Effector memory CD8-positive, alpha-beta T cell (primary cell): ENCODE data around the gene DDX39B.
"Not testable (repeated sequence)": the region's sequence is repeated elsewhere in the genome, so short reads cannot be mapped to it uniquely, and the experiment has no call there.

ENCODE experiments used
- ATAC-seq: fragments of 150-1000 bp; cut with Tn5 transposase; replicated peaks from 2 replicates; pipeline ENCODE4 v1.10.0; 2021; ENCODE audit warnings: mild to moderate bottlenecking, moderate library complexity
- DNase-seq, 3 experiments: peaks; one replicate each; pipeline ENCODE4 v3.0.0; 2021
- H3K27ac Mint-ChIP-seq, 2 donors: one replicate each; pipeline ENCODE4 v1.8.0; 2022; ENCODE audit warnings: mild to moderate bottlenecking in 2 of 2, mixed read lengths in 2 of 2, moderate library complexity in 2 of 2
- H3K27me3 Mint-ChIP-seq, 2 donors: one replicate each; pipeline ENCODE4 v1.8.0; 2022; ENCODE audit warnings: mixed read lengths in 2 of 2
- H3K36me3 Mint-ChIP-seq: one replicate; pipeline ENCODE4 v1.8.0; 2022; ENCODE audit warnings: mild to moderate bottlenecking, moderate library complexity, mixed read lengths; ENCODE audit not compliant: insufficient read depth
- H3K4me1 Mint-ChIP-seq, 2 donors: one replicate each; pipeline ENCODE4 v1.8.0; 2022; ENCODE audit warnings: low read depth in 2 of 2, mixed read lengths in 2 of 2
- H3K4me3 Mint-ChIP-seq, 2 donors: one replicate each; pipeline ENCODE4 v1.8.0; 2022; ENCODE audit warnings: mild to moderate bottlenecking in 2 of 2, mixed read lengths in 2 of 2, moderate library complexity in 2 of 2
- H3K9me3 Mint-ChIP-seq, 2 donors: one replicate each; pipeline ENCODE4 v1.8.0; 2022; ENCODE audit warnings: mixed read lengths in 2 of 2
- total RNA-seq, 9 experiments: gene quantifications; one replicate each; lab custom pipeline; 2026; lab: John Stamatoyannopoulos, UW

The DDX39B gene
- 93.4 to 268 (median 143) reads per million in 9 experiments for total RNA-seq

DNA sequence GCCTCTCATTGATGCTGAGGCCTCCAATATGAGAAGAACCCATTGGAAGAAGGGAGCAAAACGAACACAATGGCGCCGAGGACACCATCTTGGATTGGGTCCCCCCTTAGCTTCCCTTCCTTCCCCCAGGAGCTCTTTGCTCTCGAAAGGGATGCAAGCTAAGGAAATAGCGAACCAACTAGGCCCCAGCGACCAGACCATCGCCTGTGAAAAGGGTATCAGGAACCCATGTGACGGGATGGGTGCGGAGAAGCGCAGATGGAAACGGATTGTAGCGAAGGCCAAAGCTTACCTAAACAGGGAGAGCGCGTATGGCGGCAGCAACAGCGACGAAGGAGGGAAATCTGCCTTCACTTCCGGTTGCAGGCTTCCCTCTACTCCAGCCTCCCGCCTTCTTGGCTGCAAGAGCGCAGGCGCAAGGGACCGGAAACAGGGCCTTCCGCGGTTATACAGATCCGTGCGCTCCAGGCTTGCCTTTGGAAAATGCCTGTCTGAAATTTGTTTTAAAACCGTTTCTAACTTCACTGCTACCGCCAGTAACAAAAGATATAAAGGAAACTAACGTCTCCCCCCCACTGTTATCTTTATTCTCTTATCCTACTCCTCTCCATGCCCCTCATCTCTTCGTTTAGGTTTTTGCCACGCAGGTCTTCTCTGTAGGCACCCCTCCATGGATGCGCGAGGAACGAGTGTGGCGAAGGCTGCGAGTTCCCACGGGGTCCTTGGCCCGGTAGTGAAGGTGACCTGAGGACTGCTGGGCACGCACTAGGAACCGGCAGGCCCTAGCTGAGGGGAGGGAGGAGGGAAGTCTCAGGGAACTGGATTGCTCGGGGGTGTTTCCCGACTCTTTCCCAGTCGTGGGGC is at the start of gene DDX39B:
Gene DDX39B, minus strand, starts transcription at position 346 of the 864 bp plus-strand sequence. CDS start 1,471 bp downstream, outside the sequence.
- peaks cover 39 to 41% of the 10 kb centered on the region in 2 donors for H3K4me1 Mint-ChIP-seq
- peak; percentile 86 to 90 (median 88) for DNase-seq
- no peaks in the 10 kb centered on the region for H3K27me3 Mint-ChIP-seq
- peak within 1 kb of the TSS; percentile 99 for H3K27ac Mint-ChIP-seq
- H3K36me3 Mint-ChIP-seq, result peaks cover 59% of the 10 kb centered on the region
- H3K9me3 Mint-ChIP-seq, result no peaks in the 10 kb centered on the region
- ATAC-seq, result peak; percentile 73
- H3K4me3 Mint-ChIP-seq, result peak within 1 kb of the TSS; percentile 94 to 98

DNA sequence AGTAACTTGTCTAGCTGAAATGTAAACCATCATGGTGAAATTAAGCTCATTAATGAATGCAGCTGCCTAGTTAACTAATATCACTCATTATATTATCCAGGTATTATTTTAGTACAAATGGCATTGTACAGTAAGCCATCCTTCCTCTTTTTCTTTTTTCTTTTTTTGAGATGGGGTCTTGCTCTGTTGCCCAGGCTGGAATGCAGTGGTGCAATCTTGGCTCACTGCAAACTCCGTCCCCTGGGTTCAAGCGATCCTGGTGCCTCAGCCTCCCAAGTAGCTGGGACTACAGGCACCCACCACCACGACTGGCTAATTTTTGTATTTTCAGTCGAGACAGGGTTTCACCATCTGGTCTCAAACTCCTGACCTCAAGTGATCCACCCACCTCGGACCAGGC is 48.9 kb upstream of the DDX39B start:
- H3K27me3 Mint-ChIP-seq, result not testable (repeated sequence)

DNA sequence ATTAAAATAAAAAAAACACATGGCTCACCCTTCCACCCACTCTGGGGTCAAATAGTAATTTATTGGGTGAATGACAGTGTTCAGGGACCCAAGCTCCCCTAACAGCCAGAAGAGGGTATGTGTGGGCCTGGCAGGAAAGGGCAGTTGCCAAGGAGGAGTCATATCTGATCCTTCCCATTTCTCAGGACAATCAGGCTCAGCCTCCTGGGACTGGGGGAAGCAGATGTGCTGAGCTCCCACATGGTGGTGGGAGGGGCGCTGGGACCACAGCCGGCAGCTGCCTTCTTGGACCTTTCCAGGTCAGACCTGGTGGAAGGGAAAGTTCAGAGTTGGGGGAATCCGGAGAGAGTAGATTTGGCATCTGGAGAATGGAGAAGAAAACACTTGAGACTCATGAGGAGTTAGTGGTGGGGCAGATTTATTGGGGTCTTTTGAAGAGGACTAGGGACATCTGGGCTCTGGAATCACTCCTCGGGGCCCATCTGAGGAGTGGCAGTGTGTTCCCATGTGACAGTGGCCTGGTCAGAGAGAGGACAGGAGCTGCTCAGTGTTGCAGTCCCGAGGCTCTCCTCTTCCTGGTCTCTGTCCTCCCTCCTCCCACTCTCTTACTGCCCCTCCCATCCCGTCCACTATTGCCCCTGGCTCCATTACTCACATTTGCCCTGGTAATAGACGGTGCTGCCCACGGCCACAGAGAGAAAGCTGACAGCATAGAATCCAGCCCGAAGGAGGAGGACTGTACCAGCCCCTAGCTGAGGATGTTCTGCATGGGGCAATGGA is 47.3 kb upstream of the DDX39B start:
- DNase-seq (no peak), ATAC-seq (no peak)
- Mint-ChIP-seq H3K4me3 (peak overlapping the region; percentile 42 to 77), H3K27me3 (no peaks in the 10 kb centered on the region), H3K27ac (peak overlapping the region; percentile 83 to 95), H3K4me1 (peaks cover 57 to 66% of the 10 kb centered on the region in 2 donors), H3K36me3 (peaks cover 40% of the 10 kb centered on the region), H3K9me3 (no peaks in the 10 kb centered on the region)

More for the DNA sequence above, 48.9 kb upstream of the DDX39B start:
- not testable (repeated sequence) for H3K9me3 Mint-ChIP-seq, ATAC-seq, DNase-seq
- peaks cover 49 to 65% of the 10 kb centered on the region in 2 donors for H3K4me1 Mint-ChIP-seq
- peak overlapping the region in 1 of 2 donors; percentile 77 for H3K4me3 Mint-ChIP-seq
- H3K36me3 Mint-ChIP-seq, result peaks cover 36% of the 10 kb centered on the region
- H3K27ac Mint-ChIP-seq, result peak overlapping the region in 1 of 2 donors; percentile 71

DNA sequence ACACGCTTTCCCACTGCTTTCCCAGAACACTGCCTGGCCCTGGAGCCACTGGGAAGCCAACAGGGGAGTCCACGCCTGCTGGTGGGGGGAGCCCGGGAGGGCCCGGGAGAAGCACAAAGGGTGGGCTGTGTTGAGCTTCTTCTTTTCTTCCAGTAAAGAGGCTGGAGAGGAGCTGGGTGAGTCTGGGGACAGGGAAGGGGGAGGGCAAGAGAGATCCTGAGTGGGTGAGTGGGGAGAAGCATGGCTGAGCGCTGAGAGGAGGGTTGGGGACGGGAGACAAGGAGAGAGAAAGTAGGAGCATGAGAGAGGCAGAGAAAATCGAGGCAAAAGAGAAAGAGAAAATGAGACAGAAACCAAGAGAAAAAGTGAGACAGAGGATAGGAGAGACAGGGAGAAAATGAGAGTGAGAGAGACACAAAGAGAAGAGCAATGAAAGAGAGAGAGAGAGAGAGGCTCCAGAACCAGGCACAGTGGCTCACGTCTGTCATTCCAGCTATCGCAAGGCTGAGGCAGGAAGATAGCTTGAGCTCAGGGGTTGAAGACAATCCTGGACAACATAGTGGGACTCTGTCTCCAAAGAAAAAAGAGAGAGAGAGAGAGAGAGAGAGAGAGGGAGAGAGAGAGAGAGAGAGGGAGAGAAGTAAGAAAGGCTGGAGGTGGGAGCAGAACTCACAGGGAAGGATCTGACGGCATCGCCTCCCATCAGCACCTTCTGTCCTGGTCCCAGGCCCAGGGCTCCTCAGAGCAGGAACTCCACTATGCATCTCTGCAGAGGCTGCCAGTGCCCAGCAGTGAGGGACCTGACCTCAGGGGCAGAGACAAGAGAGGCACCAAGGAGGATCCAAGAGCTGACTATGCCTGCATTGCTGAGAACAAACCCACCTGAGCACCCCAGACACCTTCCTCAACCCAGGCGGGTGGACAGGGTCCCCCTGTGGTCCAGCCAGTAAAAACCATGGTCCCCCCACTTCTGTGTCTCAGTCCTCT is 46.3 kb upstream of the DDX39B start:
- H3K27me3 Mint-ChIP-seq, result no peaks in the 10 kb centered on the region
- H3K9me3 Mint-ChIP-seq, result no peaks in the 10 kb centered on the region
- peak overlapping the region; percentile 88 to 95 for H3K27ac Mint-ChIP-seq
- DNase-seq, result no peak
- peaks cover 32% of the 10 kb centered on the region for H3K36me3 Mint-ChIP-seq
- no peak for ATAC-seq
- H3K4me3 Mint-ChIP-seq, result peak overlapping the region; percentile 72 to 77
- H3K4me1 Mint-ChIP-seq, result peaks cover 54 to 60% of the 10 kb centered on the region in 2 donors

DNA sequence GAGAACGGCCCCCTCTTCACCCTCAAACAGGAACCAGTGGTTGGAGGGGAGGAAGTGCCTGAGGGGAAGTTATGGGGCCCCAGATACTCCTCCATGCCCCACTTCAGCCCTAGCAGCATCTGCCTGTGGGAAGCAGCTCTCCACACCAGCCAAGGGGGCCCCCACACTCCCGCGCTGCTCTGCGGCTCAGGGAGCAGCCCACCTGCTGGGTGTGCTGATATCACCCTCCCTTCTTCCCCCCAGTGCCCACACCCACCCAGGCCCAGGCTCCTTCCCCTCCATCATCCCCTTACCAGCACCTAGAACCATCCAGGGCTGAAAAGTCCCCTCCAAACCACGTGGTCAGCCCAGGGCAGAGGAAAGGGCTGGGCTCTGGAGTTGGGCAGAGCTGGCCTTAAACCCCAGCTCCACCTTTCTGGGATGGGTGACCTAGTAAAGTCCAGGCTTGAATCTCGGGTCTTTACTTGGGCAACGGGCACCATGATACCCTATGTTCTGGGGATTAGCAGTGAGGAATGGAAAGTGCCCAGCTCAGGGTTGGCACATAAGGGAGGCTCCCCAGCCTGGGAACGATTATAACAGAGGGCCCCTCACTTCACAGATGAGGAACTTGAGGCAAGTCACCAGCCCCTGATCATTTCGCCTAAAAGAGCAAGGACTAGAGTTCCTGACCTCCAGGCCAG is 44.9 kb upstream of the DDX39B start:
- no peaks in the 10 kb centered on the region for H3K27me3 Mint-ChIP-seq
- peak; percentile 76 for ATAC-seq
- DNase-seq, result peak in 1 of 3 experiments; percentile 44

DNA sequence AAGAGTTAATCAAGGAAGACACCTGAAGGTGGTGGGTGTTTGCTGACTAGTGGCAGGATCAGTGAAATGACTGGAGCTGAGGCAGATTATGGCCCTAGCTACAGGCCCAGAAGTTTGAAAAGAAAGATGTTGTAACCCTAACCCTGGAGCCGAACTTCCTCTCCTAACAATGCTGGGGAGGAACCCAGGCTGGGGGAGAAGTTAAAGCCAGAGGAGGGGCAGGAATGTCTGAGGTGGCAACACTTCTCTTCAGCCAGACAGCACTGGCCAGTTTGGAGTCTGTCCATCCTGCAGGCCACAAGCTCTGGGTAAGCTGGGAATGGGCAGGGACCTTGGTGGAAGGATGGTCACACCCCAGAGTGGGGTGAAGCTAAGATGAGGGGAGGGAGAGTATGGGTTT is 44.2 kb upstream of the DDX39B start, which contains the start of gene LST1:
Gene LST1, plus strand, starts transcription at position 270 of the 400 bp plus-strand sequence. CDS start 1,023 bp downstream, outside the sequence.
- Mint-ChIP-seq H3K27me3 (no peaks in the 10 kb centered on the region), H3K4me1 (peaks cover 67 to 72% of the 10 kb centered on the region in 2 donors), H3K36me3 (peaks cover 29% of the 10 kb centered on the region), H3K4me3 (peak within 1 kb of the TSS; percentile 72 to 77), H3K27ac (peak within 1 kb of the TSS; percentile 88 to 95), H3K9me3 (no peaks in the 10 kb centered on the region)
- ATAC-seq, result no peak
- DNase-seq, result no peak

More for the DNA sequence above, 44.9 kb upstream of the DDX39B start:
- Mint-ChIP-seq H3K36me3 (peaks cover 21% of the 10 kb centered on the region), H3K4me3 (peak overlapping the region; percentile 72 to 77), H3K9me3 (no peaks in the 10 kb centered on the region), H3K4me1 (peaks cover 62 to 65% of the 10 kb centered on the region in 2 donors), H3K27ac (peak overlapping the region; percentile 88 to 95)

DNA sequence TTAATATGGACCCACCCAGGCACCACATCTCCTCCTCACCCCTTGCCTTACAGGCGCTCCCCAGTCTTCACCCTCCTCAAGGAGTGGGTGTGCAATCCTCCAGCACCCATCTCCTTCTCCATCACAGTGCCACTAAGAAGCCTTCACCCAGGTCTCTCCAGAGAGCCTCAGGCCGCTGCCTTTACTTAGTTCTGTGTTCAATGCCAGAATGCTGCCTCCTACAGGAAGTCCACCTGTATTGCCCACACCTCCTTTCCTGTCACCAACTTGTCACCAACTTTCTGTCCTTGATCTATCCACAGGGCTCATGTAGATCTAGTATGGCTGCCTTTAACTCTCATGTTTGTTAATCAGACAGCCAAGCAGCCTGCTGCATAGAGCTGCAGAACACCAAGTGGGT is 43.7 kb upstream of the DDX39B start:
- H3K4me1 Mint-ChIP-seq, result peaks cover 70 to 74% of the 10 kb centered on the region in 2 donors
- peak overlapping the region; percentile 88 to 95 for H3K27ac Mint-ChIP-seq
- peak overlapping the region; percentile 72 to 77 for H3K4me3 Mint-ChIP-seq
- peak; percentile 9 for ATAC-seq
- peaks cover 34% of the 10 kb centered on the region for H3K36me3 Mint-ChIP-seq
- H3K9me3 Mint-ChIP-seq, result no peaks in the 10 kb centered on the region
- DNase-seq, result no peak
- H3K27me3 Mint-ChIP-seq, result no peaks in the 10 kb centered on the region

DNA sequence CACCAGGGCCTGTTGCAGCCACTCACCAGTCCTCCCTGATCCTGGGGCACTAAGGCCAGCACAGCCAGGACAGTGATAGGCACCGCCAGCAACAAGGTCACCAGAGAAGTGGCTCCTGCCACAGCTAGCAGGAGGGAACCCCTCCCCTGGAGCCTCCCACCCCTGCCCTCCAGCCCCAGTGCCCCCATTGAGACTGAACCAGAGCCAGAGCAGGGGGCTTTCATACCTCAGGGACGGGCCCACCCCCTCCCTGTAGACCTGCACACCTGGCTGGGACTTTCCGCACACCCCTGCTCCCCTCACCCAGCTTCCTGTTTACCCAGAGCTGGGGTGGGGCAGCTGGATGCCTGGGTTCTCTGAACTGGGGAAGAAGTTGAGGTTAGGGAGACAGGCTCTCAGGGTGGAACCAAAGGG is 40.4 kb upstream of the DDX39B start, which contains the start of gene LTB:
Gene LTB, minus strand, starts transcription at position 195 of the 414 bp plus-strand sequence. Its CDS starts 7 bp downstream, at position 188.
- peak; percentile 35 for ATAC-seq

DNA sequence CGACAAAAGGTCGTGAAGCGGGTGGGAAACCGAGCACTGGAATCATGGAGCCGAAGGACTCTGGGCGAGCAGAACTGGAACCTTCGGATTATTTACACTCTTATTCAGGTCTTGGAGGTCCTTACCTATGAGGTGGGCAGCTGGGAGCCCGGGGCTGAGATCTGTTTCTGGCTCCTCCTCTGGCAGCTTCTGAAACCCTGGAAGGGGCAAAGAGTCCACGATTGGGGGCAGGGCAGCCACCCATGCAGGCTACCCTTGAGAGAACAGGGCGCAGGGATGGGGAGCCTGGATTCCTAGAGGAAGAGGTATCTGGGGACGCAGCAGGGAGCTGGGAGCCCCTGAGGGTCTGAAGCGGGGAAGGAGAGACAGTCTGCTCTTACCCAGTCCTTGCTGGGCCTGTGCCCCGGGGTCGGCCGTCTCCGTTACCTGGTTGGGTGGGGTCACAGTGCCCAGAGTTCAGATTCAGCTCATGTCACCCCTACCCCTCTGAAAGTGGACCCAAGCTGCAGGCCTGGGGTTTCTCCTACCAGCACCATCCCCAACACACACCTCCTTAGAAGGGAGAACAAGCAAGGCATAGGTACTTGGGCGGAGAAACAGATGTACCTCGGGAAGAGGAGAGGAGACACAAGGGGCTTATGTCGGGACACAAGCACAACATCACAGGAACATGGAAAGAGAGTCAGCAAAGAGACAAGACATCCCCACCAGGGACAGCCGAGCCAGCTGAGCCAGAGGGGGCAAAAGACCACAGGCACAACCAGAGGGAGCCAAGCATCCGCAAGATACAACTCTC is 39.8 kb upstream of the DDX39B start:
- DNase-seq (no peak), ATAC-seq (no peak)
- H3K36me3 Mint-ChIP-seq, result peaks cover 45% of the 10 kb centered on the region
- peaks cover 69 to 73% of the 10 kb centered on the region in 2 donors for H3K4me1 Mint-ChIP-seq
- H3K27ac Mint-ChIP-seq, result peak overlapping the region; percentile 98 to 99
- H3K9me3 Mint-ChIP-seq, result no peaks in the 10 kb centered on the region
- peak overlapping the region; percentile 82 to 99 for H3K4me3 Mint-ChIP-seq
- no peaks in the 10 kb centered on the region for H3K27me3 Mint-ChIP-seq

More for the DNA sequence above, 40.4 kb upstream of the DDX39B start, which contains the start of gene LTB:
- peaks cover 69 to 73% of the 10 kb centered on the region in 2 donors for H3K4me1 Mint-ChIP-seq
- no peak for DNase-seq
- no peaks in the 10 kb centered on the region for H3K9me3 Mint-ChIP-seq
- H3K27ac Mint-ChIP-seq, result peak within 1 kb of the TSS; percentile 98 to 99
- H3K36me3 Mint-ChIP-seq, result peaks cover 40% of the 10 kb centered on the region
- H3K27me3 Mint-ChIP-seq, result no peaks in the 10 kb centered on the region
- H3K4me3 Mint-ChIP-seq, result peak within 1 kb of the TSS; percentile 82 to 99

DNA sequence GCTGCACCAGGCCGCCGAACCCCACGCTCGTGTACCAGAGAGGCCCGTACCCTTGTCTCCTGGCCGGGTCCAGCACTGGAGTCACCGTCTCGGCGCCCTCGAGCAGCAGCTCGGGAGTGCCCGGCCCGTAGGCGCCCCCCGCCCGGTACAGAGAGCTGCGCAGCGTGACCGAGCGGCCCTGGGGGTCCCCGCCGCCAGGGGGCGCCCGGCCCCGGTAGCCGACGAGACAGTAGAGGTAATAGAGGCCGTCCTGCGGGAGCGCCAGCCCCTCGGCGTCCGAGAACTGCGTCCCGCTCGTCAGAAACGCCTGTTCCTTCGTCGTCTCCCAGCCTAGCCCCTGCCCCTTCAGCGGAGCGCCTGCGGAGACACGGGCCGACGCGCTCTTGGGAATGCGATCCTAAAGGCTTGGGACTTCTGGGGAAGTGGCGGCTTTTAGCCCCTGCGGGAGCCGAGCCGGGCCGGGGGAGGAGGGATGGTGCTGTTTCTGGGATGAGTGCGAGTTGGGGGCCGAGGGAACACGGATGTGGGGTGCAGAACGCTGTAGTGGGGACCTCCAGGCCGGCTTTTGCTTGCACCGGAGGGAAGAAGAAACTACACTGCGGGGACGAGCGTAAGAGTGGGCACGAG is 39.1 kb upstream of the DDX39B start:
- H3K36me3 Mint-ChIP-seq, result peaks cover 49% of the 10 kb centered on the region
- no peaks in the 10 kb centered on the region for H3K9me3 Mint-ChIP-seq
- H3K4me1 Mint-ChIP-seq, result peaks cover 65 to 73% of the 10 kb centered on the region in 2 donors
- H3K27me3 Mint-ChIP-seq, result no peaks in the 10 kb centered on the region
- H3K27ac Mint-ChIP-seq, result peak overlapping the region; percentile 98 to 99
- DNase-seq (peak; percentile 85 to 91 (median 86)), ATAC-seq (peak; percentile 78)
- H3K4me3 Mint-ChIP-seq, result peak overlapping the region; percentile 82 to 99

DNA sequence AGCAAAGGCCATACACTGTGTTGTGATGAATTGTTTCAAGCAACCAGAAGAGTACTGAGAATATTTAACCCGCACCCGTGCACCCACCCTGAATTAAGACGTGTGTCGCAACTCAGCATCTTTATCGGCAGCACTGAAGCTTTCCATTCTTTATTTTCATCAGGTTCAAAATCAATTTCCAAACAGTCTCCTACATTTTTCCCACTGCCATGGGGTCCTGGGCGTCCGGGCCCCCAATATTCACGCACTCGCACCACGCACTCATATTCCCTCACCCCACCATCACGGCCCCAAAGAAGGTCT is 38.6 kb upstream of the DDX39B start:
- no peak for DNase-seq
- Mint-ChIP-seq H3K9me3 (no peaks in the 10 kb centered on the region), H3K4me1 (peaks cover 65 to 73% of the 10 kb centered on the region in 2 donors), H3K27me3 (no peaks in the 10 kb centered on the region), H3K36me3 (peaks cover 53% of the 10 kb centered on the region), H3K4me3 (peak overlapping the region; percentile 82 to 99), H3K27ac (peak overlapping the region; percentile 98 to 99)
- ATAC-seq, result no peak
